ENCODE data around the gene CCDC88A.
"Not testable (repeated sequence)": the region's sequence is repeated elsewhere in the genome, so short reads cannot be mapped to it uniquely, and the experiment has no call there.

Gene CCDC88A

GRCh38 chr2:55419679-55420438 lies at the start of gene CCDC88A:
Gene CCDC88A, minus strand, starts transcription at chr2:55419856. Its CDS starts 777 bp downstream, at chr2:55419079.
- peak; percentile 95 for DNase-seq

- no peak for DNase-seq
Observed at GRCh38 chr2:55461679-55462078, 42.0 kb upstream of the CCDC88A start.

- DNase-seq = no peak
Observed at GRCh38 chr2:55460562-55460961, 40.9 kb upstream of the CCDC88A start.

GRCh38 chr2:55459714-55460274 lies 40.1 kb upstream of the CCDC88A start:
- DNase-seq = no peak

DNA sequence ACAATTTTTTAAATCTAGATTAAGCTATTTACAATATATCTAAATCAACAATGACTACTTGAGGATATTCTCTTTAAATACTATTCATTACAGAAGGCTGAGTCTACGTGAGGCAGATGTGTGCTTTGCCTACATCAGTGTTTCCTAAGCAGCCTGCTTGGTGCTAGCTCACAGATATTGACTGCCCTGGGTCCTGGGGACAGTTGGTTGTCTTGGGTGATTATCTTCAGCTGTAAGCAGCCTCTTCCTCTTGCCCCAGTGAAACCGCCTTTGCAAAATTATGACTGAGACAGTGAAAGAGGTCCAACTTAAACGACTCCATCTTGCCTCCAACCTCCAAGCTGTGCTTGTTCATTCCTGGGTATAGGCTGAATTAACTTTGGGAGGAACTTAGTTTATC lies 39.6 kb upstream of the CCDC88A start:
- no peak for DNase-seq

DNA sequence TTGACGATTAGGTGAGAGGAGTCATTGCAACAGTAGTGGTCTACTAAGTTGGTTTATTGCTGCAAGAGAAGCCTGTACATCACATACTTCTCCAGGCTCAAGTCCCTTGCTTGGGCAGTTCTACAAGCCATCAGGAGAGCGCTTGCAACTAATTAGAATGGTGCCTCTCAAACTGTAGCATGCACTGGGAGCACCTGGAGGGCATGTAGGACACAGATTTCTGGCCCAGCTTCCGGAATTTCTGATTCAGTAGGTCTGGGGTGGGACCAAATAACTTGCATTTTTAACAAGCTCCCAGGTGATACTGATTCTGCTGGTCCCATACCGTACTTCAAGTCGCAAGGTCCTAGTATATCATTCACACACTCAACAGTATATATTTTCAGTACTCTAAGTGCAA lies 34.5 kb upstream of the CCDC88A start:
- DNase-seq = no peak

DNA sequence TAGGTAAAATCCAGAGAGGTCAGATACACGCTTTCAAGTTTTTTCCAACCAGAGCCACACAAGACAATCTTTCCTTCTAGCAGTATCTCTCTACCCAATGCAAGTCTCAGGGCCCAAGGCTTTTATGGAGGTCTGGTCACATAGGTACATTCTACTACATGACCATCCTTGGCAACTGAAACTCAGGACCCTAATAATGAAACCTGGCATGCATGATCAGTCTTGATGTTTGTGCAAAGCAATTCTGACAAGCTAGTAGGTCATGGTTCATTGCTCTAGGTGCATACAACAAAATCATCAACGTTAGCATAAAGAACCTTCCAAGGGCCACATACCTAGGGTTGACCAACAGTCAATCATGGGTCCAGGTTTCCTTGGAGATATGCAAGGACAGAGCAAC lies 33.2 kb upstream of the CCDC88A start:
- DNase-seq = no peak

DNA sequence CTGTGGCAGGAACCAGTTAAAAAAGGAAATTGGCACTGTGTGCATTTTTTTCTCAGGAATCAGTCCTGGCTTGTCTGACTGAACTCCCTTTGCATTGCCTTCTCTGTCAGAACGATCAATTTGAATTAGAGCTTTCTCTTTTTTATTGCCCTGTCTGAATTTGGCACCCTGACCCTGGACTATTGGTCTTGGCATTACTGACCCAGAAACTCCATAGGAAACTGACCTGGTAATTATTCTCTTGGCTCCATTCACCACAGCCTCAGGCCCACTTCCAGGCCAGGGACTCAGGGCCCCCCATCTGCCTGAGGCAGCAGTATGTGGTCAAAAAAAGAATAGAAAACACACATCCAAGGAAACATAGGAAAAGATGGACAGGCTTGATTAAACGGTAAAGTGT lies 32.0 kb upstream of the CCDC88A start:
- DNase-seq = no peak

GRCh38 chr2:55450014-55450413 lies 30.4 kb upstream of the CCDC88A start:
- not testable (repeated sequence) for DNase-seq

GRCh38 chr2:55442045-55442760 lies 22.5 kb upstream of the CCDC88A start:
- DNase-seq = not testable (repeated sequence)

- DNase-seq = no peak
Observed at GRCh38 chr2:55441280-55441892, 21.7 kb upstream of the CCDC88A start.

DNA sequence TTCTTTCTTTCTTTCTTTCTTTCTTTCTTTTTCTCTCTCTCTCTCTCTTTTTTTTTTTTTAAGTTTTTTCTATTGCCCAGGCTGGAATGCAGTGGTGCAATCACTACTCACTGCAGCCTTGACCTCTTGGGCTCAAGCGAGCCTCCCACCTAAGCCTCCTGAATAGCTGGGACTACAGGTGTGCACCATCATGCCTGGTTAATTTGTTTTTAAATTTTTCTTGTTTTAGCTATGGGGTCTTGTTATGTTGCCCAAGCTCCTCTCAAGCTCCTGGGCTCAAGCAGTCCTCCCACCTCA lies 19.4 kb upstream of the CCDC88A start:
- DNase-seq = no peak

DNA sequence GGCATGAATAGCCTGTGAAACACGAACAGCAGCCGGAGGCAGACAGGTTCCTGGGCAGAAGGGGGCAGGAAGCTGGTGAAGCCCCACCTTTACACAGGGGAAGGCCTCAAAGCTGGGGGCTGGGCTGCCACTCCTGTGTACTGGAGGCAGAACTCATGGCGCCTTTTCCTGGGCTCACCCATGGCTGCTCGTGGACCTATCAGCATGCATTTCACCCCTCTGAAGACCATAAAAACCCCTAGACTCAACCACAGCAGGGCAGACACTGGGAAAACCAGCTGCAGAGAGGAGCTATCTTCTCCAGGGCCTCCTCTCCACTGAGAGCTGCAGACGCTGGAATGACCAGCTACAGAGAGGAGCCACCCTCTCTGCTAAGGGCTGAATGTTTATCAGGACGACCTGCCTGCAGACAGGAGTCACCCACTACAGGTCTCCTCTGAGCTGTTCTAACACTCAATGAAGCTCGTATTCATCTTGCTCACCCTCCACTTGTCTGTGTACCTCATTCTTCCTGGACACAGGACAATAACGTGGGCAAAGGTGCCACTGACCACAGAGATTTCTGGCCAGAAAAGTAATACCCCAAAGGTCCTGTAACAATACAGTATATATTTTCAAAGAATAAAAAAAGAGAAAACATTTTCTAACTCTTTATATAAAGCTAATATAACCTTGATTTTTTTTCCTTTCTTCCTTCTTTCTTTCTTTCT lies 18.9 kb upstream of the CCDC88A start:
- no peak for DNase-seq

- DNase-seq = no peak
Observed at GRCh38 chr2:55437515-55438390, 18.1 kb upstream of the CCDC88A start.

DNA sequence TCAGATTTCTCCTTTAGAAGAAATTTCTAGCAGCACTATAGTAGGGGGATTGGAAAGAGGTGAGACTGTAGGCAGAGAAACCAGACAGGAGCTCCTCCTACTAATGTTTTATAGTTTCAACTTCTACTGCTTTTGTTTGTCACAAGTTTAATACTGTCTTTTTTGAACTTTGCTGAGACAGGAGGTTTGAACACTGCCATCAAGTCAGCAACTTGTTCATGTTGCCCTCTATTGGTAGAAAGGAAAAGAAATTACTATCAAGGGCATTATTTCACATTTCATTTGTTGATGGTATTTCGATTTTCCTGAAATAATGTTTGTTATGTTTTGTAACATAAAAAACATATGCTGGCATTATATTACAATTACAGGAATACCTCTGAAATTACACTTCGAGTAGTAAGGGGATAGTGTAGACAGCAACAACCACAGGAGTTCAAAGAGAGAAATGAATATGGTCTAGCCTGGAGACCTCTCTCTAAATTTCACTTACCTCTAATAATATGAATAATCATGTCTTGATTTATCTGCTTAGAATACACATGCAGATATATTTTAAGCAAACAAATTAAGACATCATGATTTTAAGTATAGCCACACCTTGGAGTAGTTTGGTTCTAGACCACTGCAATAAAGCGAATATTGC lies 12.4 kb upstream of the CCDC88A start:
- no peak for DNase-seq

GRCh38 chr2:55430211-55430975 lies 10.7 kb upstream of the CCDC88A start:
- no peak for DNase-seq

DNA sequence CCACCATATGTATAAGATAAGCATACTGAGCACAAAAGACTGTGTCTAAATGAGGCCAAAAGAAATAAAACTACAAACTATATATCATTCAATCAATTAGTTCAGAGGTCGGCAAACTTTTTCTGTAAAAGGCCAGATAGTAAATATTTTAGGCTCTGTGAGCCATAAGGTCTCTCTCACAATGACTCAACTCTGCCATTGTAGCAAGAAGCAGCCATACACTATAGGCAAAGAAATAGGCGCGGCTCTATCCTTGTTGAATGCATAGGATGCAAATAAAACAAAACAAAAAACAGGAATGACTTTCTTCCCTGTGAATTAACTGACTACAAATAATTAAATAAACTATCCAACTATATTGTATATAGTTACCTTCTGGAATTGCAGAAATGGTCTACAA lies 8.6 kb upstream of the CCDC88A start:
- DNase-seq = no peak

DNA sequence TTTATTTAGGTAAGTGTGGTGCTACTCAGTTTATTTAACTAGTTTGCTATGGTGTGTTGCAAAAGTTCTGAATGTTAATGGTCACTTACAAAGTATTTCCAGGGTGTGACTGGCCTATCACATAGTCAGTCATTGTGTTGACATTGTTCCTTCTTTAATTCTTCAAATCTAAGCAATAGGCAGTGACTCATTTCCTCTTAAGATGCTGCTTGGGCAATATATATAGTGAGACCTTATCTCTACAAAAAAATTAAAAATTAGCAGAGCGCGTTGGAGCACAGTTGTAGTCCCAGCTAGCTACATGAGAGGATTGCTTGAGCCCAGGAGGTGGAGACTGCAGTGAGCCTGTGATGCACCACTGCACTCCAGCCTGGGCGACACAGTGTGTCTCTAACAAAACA lies 5.8 kb upstream of the CCDC88A start:
- no peak for DNase-seq

- DNase-seq = no peak
Observed at GRCh38 chr2:55422876-55423665, 3.4 kb upstream of the CCDC88A start.

DNA sequence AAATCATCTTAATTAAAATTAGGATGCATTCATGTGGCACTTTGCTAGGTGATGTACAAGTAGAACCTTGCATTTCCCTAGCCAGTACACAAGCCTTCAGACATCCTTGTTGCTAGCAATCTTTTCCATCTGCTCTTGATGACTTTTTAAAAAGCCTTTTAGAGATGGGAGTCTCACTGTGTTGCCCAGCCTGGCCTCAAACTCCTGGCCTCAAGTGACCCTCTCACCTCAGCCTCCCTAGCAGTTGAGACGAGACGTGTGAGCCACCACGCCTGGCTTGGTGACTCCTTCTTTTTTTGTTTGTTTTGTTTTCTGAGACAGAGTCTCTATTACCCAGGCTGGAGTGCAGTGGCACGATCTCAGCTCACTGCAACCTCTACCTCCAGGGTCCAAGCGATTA lies 1.7 kb upstream of the CCDC88A start:
- no peak for DNase-seq

All from NCI-H774 (cell line).